ENCODE measurements around the gene ELFN2.

ELFN2 gene

GRCh38 chr22:37419969-37420685, 7.2 kb downstream of the ELFN2 start:
- H2BK15ac ChIP-seq (ENCODE audit: low read length), result peak overlapping the region; percentile 88
- DNase-seq (ENCODE audit: low spot score), result no peak
- H3K27ac ChIP-seq (replicated peaks; ENCODE audit: low read length), result no peak overlapping the region
- no peak overlapping the region for H3K14ac ChIP-seq (ENCODE audit: low read length)
- no peak overlapping the region for H4K91ac ChIP-seq (ENCODE audit: low read depth, low read length, poor library complexity)
- H3K36me3 ChIP-seq (replicated peaks in 1 of 2; ENCODE audit: control insufficient read depth in 2 of 2, insufficient read depth in 2 of 2, low read length in 2 of 2), result no peaks in the 10 kb centered on the region
- H2AK5ac ChIP-seq (ENCODE audit: low read depth, low read length), result peak overlapping the region; percentile 91
- H3K79me1 ChIP-seq (ENCODE audit: low read depth, low read length), result no peaks in the 10 kb centered on the region
- no peak overlapping the region for H3K23ac ChIP-seq (ENCODE audit: low read depth, low read length, poor library complexity)
- peak overlapping the region; percentile 82 for H3K18ac ChIP-seq (ENCODE audit: low read length)
- H2BK12ac ChIP-seq (ENCODE audit: low read length), result peak overlapping the region; percentile 59
- H3K4me2 ChIP-seq (ENCODE audit: insufficient read depth, low read length, poor library complexity, severe bottlenecking), result peak overlapping the region; percentile 85
- no CpG with 5 or more reads among the region's 70 CpGs for WGBS, 2 donors (ENCODE audit: extremely low coverage in 2 of 2, insufficient read length in 2 of 2, insufficient replicate concordance in 1 of 2)
- no peak overlapping the region for H4K8ac ChIP-seq (ENCODE audit: low read depth, low read length)
- no peaks in the 10 kb centered on the region for H3K9me3 ChIP-seq (replicated peaks in 1 of 2; ENCODE audit: control insufficient read depth in 2 of 2, insufficient read depth in 1 of 2, low read depth in 1 of 2, low read length in 2 of 2)
- H2BK5ac ChIP-seq (ENCODE audit: low read length), result no peak overlapping the region
- peak overlapping the region; percentile 87 for H3K9ac ChIP-seq (ENCODE audit: low read depth, low read length, poor library complexity)
- peak overlapping the region; percentile 80 for H2AFZ ChIP-seq (ENCODE audit: low read length)
- H3K4me1 ChIP-seq (ENCODE audit: control insufficient read depth in 2 of 2, insufficient read depth in 1 of 2, low read depth in 1 of 2, low read length in 2 of 2), result peaks cover 17 to 22% of the 10 kb centered on the region in 2 donors
- H2BK120ac ChIP-seq (ENCODE audit: low read depth, low read length), result no peak overlapping the region
- peak overlapping the region; percentile 17 to 84 for H3K4me3 ChIP-seq (ENCODE audit: low read length in 2 of 2)
- H3K27me3 ChIP-seq (ENCODE audit: control insufficient read depth in 3 of 3, insufficient read depth in 3 of 3, low read depth in 1 of 3, low read length in 3 of 3), result peaks cover 2 to 92% (median 45%) of the 10 kb centered on the region in 3 experiments
- peak overlapping the region; percentile 47 for H3K4ac ChIP-seq (ENCODE audit: low read length)

- Histone ChIP-seq H2BK5ac (ENCODE audit: low read length) (no peak overlapping the region), H2BK120ac (ENCODE audit: low read depth, low read length) (no peak overlapping the region)
- no CpG with 5 or more reads among the region's 43 CpGs for WGBS, 2 donors (ENCODE audit: extremely low coverage in 2 of 2, insufficient read length in 2 of 2, insufficient replicate concordance in 1 of 2)
Measured at GRCh38 chr22:37419370-37419968, 7.8 kb downstream of the ELFN2 start.

GRCh38 chr22:37418627-37419369, 8.5 kb downstream of the ELFN2 start:
- H2BK15ac ChIP-seq (ENCODE audit: low read length), result peak overlapping the region; percentile 88
- no peaks in the 10 kb centered on the region for H3K9me3 ChIP-seq (replicated peaks in 1 of 2; ENCODE audit: control insufficient read depth in 2 of 2, insufficient read depth in 1 of 2, low read depth in 1 of 2, low read length in 2 of 2)
- H2BK12ac ChIP-seq (ENCODE audit: low read length), result no peak overlapping the region
- no peaks in the 10 kb centered on the region for H3K36me3 ChIP-seq (replicated peaks in 1 of 2; ENCODE audit: control insufficient read depth in 2 of 2, insufficient read depth in 2 of 2, low read length in 2 of 2)
- H2AFZ ChIP-seq (ENCODE audit: low read length), result no peak overlapping the region
- H3K9ac ChIP-seq (ENCODE audit: low read depth, low read length, poor library complexity), result peak overlapping the region; percentile 7
- no peak overlapping the region for H2BK120ac ChIP-seq (ENCODE audit: low read depth, low read length)
- no peak overlapping the region for H2BK5ac ChIP-seq (ENCODE audit: low read length)
- H3K27me3 ChIP-seq (ENCODE audit: control insufficient read depth in 3 of 3, insufficient read depth in 3 of 3, low read depth in 1 of 3, low read length in 3 of 3), result peaks cover 2 to 90% (median 33%) of the 10 kb centered on the region in 3 experiments
- WGBS, 2 donors (ENCODE audit: extremely low coverage in 2 of 2, insufficient read length in 2 of 2, insufficient replicate concordance in 1 of 2), result no CpG with 5 or more reads among the region's 28 CpGs
- no peak for DNase-seq (ENCODE audit: low spot score)
- peak overlapping the region; percentile 80 for H3K18ac ChIP-seq (ENCODE audit: low read length)
- peak overlapping the region; percentile 91 for H2AK5ac ChIP-seq (ENCODE audit: low read depth, low read length)
- H3K27ac ChIP-seq (replicated peaks; ENCODE audit: low read length), result no peak overlapping the region
- peak overlapping the region in 1 of 2 donors; percentile 13 for H3K4me3 ChIP-seq (ENCODE audit: low read length in 2 of 2)
- H4K8ac ChIP-seq (ENCODE audit: low read depth, low read length), result no peak overlapping the region
- no peak overlapping the region for H3K14ac ChIP-seq (ENCODE audit: low read length)
- H3K79me1 ChIP-seq (ENCODE audit: low read depth, low read length), result no peaks in the 10 kb centered on the region
- H3K4me2 ChIP-seq (ENCODE audit: insufficient read depth, low read length, poor library complexity, severe bottlenecking), result no peak overlapping the region
- H3K4ac ChIP-seq (ENCODE audit: low read length), result no peak overlapping the region
- H4K91ac ChIP-seq (ENCODE audit: low read depth, low read length, poor library complexity), result no peak overlapping the region
- H3K23ac ChIP-seq (ENCODE audit: low read depth, low read length, poor library complexity), result peak overlapping the region; percentile 29
- H3K4me1 ChIP-seq (ENCODE audit: control insufficient read depth in 2 of 2, insufficient read depth in 1 of 2, low read depth in 1 of 2, low read length in 2 of 2), result peaks cover 17 to 22% of the 10 kb centered on the region in 2 donors

More at GRCh38 chr22:37419370-37419968, 7.8 kb downstream of the ELFN2 start:
- DNase-seq (ENCODE audit: low spot score), result no peak
- no peaks in the 10 kb centered on the region for H3K36me3 ChIP-seq (replicated peaks in 1 of 2; ENCODE audit: control insufficient read depth in 2 of 2, insufficient read depth in 2 of 2, low read length in 2 of 2)
- H2AFZ ChIP-seq (ENCODE audit: low read length), result peak overlapping the region; percentile 80
- H3K4ac ChIP-seq (ENCODE audit: low read length), result peak overlapping the region; percentile 47
- peaks cover 17 to 22% of the 10 kb centered on the region in 2 donors for H3K4me1 ChIP-seq (ENCODE audit: control insufficient read depth in 2 of 2, insufficient read depth in 1 of 2, low read depth in 1 of 2, low read length in 2 of 2)
- H2AK5ac ChIP-seq (ENCODE audit: low read depth, low read length), result peak overlapping the region; percentile 91
- no peaks in the 10 kb centered on the region for H3K79me1 ChIP-seq (ENCODE audit: low read depth, low read length)
- peak overlapping the region; percentile 33 for H2BK12ac ChIP-seq (ENCODE audit: low read length)
- peak overlapping the region; percentile 80 for H3K18ac ChIP-seq (ENCODE audit: low read length)
- no peak overlapping the region for H4K8ac ChIP-seq (ENCODE audit: low read depth, low read length)
- H3K9ac ChIP-seq (ENCODE audit: low read depth, low read length, poor library complexity), result peak overlapping the region; percentile 87
- peak overlapping the region; percentile 85 for H3K4me2 ChIP-seq (ENCODE audit: insufficient read depth, low read length, poor library complexity, severe bottlenecking)
- no peaks in the 10 kb centered on the region for H3K9me3 ChIP-seq (replicated peaks in 1 of 2; ENCODE audit: control insufficient read depth in 2 of 2, insufficient read depth in 1 of 2, low read depth in 1 of 2, low read length in 2 of 2)
- H3K23ac ChIP-seq (ENCODE audit: low read depth, low read length, poor library complexity), result peak overlapping the region; percentile 29
- no peak overlapping the region for H4K91ac ChIP-seq (ENCODE audit: low read depth, low read length, poor library complexity)
- H2BK15ac ChIP-seq (ENCODE audit: low read length), result peak overlapping the region; percentile 88
- H3K27me3 ChIP-seq (ENCODE audit: control insufficient read depth in 3 of 3, insufficient read depth in 3 of 3, low read depth in 1 of 3, low read length in 3 of 3), result peaks cover 2 to 92% (median 39%) of the 10 kb centered on the region in 3 experiments
- H3K4me3 ChIP-seq (ENCODE audit: low read length in 2 of 2), result peak overlapping the region in 1 of 2 donors; percentile 84
- no peak overlapping the region for H3K27ac ChIP-seq (replicated peaks; ENCODE audit: low read length)
- H3K14ac ChIP-seq (ENCODE audit: low read length), result peak overlapping the region; percentile 77
